GM21619 (cell line): ENCODE data around the gene SCIN.
"Not testable (repeated sequence)": the region's sequence is repeated elsewhere in the genome, so short reads cannot be mapped to it uniquely, and the experiment has no call there.

ENCODE experiments used
- ATAC-seq: cut with Tn5 transposase; IDR thresholded peaks from one replicate; pipeline ENCODE4 v1.9.1; 2021; ENCODE audit not compliant: unreplicated experiment

SCIN gene

GRCh38 chr7:12570534-12571461 is at the start of gene SCIN:
Gene SCIN, plus strand, starts transcription at chr7:12570720. Its CDS starts 67 bp downstream, at chr7:12570787.
- no peak for ATAC-seq

- ATAC-seq, result no peak
Observed at GRCh38 chr7:12524794-12525386, 45.6 kb upstream of the SCIN start.

- ATAC-seq, result not testable (repeated sequence)
Observed at GRCh38 chr7:12526693-12527092, 43.8 kb upstream of the SCIN start.

GRCh38 chr7:12527670-12528069 is 42.9 kb upstream of the SCIN start:
- ATAC-seq, result not testable (repeated sequence)

- ATAC-seq, result no peak
Observed at GRCh38 chr7:12529971-12530710, 40.4 kb upstream of the SCIN start.

GRCh38 chr7:12531784-12532183 is 38.7 kb upstream of the SCIN start:
- ATAC-seq, result no peak

GRCh38 chr7:12534046-12534445 is 36.5 kb upstream of the SCIN start:
- ATAC-seq, result no peak

GRCh38 chr7:12539681-12540080 is 30.8 kb upstream of the SCIN start:
- no peak for ATAC-seq

GRCh38 chr7:12540850-12541249 is 29.7 kb upstream of the SCIN start:
- ATAC-seq, result no peak

- ATAC-seq, result no peak
Observed at GRCh38 chr7:12543586-12543985, 26.9 kb upstream of the SCIN start.

- ATAC-seq, result no peak
Observed at GRCh38 chr7:12549106-12549505, 21.4 kb upstream of the SCIN start.

- no peak for ATAC-seq
Observed at GRCh38 chr7:12550956-12551355, 19.6 kb upstream of the SCIN start.

GRCh38 chr7:12552876-12553275 is 17.6 kb upstream of the SCIN start:
- no peak for ATAC-seq

GRCh38 chr7:12553416-12553815 is 17.1 kb upstream of the SCIN start:
- no peak for ATAC-seq

GRCh38 chr7:12554351-12554750 is 16.2 kb upstream of the SCIN start:
- no peak for ATAC-seq

- no peak for ATAC-seq
Observed at GRCh38 chr7:12554872-12555271, 15.6 kb upstream of the SCIN start.

- ATAC-seq, result not testable (repeated sequence)
Observed at GRCh38 chr7:12555695-12556094, 14.8 kb upstream of the SCIN start.

- ATAC-seq, result not testable (repeated sequence)
Observed at GRCh38 chr7:12556139-12556792, 14.3 kb upstream of the SCIN start.

- ATAC-seq, result no peak
Observed at GRCh38 chr7:12557282-12557681, 13.2 kb upstream of the SCIN start.

GRCh38 chr7:12564996-12565764 is 5.3 kb upstream of the SCIN start:
- ATAC-seq, result no peak
